Endodermal cell (in vitro differentiated cells): ENCODE measurements around the gene PDGFRB. TPM values are rescaled to one million over a fixed set of nuclear protein-coding genes. Genes with fewer than 3 reads are reported as not detected.
A peak's percentile ranks its signal among the peaks of the same experiment; 100 is the strongest.

ENCODE experiments used
- DNase-seq: peaks from one replicate; pipeline ENCODE4 v3.0.0-alpha.2; 2017
- H3K27ac ChIP-seq: 2 replicates; pipeline ENCODE4 v1.5.1; 2013; ENCODE audit warnings: mild to moderate bottlenecking, low read depth, low read length, moderate library complexity
- H3K27me3 ChIP-seq: 2 replicates; pipeline ENCODE4 v1.6.1; 2013; ENCODE audit warnings: mild to moderate bottlenecking, low read length, moderate library complexity; ENCODE audit not compliant: insufficient read depth, control insufficient read depth, poor library complexity, severe bottlenecking
- H3K36me3 ChIP-seq: 2 replicates; pipeline ENCODE4 v1.7.0; 2013; ENCODE audit warnings: mild to moderate bottlenecking, low read length, moderate library complexity; ENCODE audit not compliant: control insufficient read depth, insufficient read depth
- H3K4me1 ChIP-seq: one replicate; pipeline ENCODE4 v1.7.0; 2013; ENCODE audit warnings: low read length; ENCODE audit not compliant: control insufficient read depth, insufficient read depth
- H3K4me3 ChIP-seq: 2 replicates; pipeline ENCODE4 v1.5.1; 2013; ENCODE audit warnings: mild to moderate bottlenecking, low read length, moderate library complexity
- H3K9ac ChIP-seq: 2 replicates; pipeline ENCODE4 v1.6.1; 2013; ENCODE audit warnings: mild to moderate bottlenecking, low read length, moderate library complexity; ENCODE audit not compliant: poor library complexity, severe bottlenecking; ENCODE audit errors: extremely low read depth
- H3K9me3 ChIP-seq: 2 replicates; pipeline ENCODE4 v1.6.1; 2013; ENCODE audit warnings: mild to moderate bottlenecking, low read length, moderate library complexity; ENCODE audit not compliant: control insufficient read depth
- H3K27ac Mint-ChIP-seq: 2 replicates; pipeline ENCODE4 v1.8.0; 2020; ENCODE audit warnings: mixed read lengths
- H3K27me3 Mint-ChIP-seq: 2 replicates; pipeline ENCODE4 v1.8.0; 2021; ENCODE audit warnings: mild to moderate bottlenecking, mixed read lengths; ENCODE audit not compliant: insufficient read depth
- H3K36me3 Mint-ChIP-seq: 2 replicates; pipeline ENCODE4 v1.8.0; 2020; ENCODE audit warnings: low read depth, mixed read lengths
- H3K4me1 Mint-ChIP-seq: 2 replicates; pipeline ENCODE4 v1.8.0; 2020; ENCODE audit warnings: mixed read lengths
- H3K4me3 Mint-ChIP-seq: 2 replicates; pipeline ENCODE4 v1.8.0; 2020; ENCODE audit warnings: mild to moderate bottlenecking, moderate library complexity, mixed read lengths
- H3K9me3 Mint-ChIP-seq: 2 replicates; pipeline ENCODE4 v1.8.0; 2020; ENCODE audit warnings: mild to moderate bottlenecking, mixed read lengths
- WGBS, 2 experiments: methylation state at CpG; one replicate each; pipeline versions ENCODE4 v1.1.5 to v1.1.7; 2013; ENCODE audit warnings: missing lambda C conversion rate in 2 of 2, mixed read lengths in 1 of 2; ENCODE audit not compliant: insufficient coverage in 1 of 2, insufficient read length in 1 of 2; 5-methylcytosine and 5-hydroxymethylcytosine counted together
- total RNA-seq, 2 donors: library from RNA; stranded (reverse); fragmentation: NEBNext Ultra II Directional in 1 of 2; extraction: Animal tissue kit (Norgen Biotek cat#: 25700) in 1 of 2; gene quantifications; 2 replicates in 1 of 2; 3 replicates in 1 of 2; pipeline ENCODE4 v1.2.1, GENCODE V29; 2021
- TF ChIP-seq, protein P1 (sequence below): fragments of 200-600 bp; sonication (generic); conservative IDR thresholded peaks from 2 replicates; pipeline ENCODE4 v1.5.0; 2021; ENCODE audit warnings: antibody characterized with exemption, mild to moderate bottlenecking

The PDGFRB gene
- total RNA-seq, 2 donors from 2014 or later: 4.1 to 6.5 TPM

DNA sequence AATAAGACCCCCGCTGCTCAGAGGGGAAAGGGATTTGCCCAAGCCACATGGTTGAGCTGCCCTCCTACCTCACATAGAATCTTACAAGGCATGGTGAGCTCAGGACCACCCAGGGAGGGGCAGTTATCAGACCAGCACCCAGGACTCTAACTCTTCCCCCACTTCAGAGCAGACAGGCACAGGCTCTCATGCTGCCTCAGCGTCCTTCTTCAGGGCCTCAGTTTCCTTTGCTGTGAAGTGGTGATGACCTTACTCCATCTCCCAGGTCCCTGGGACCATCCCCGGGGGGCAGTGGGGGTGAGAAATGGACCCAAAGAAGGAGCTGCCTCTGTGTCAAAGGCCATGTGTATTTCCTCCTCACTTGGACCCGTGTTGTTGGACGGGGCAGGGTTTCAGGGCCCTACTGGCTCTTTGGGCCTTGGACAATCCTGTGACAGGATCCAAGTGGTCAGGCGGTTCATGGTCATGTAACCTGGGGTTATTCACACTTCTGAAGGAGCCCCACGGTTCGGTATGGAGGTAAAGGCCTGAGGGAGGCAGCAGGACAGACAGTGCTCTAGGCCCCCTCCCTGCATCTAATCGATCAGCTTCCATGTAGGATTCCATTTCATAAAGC, 37.6 kb downstream of the PDGFRB start:
- Mint-ChIP-seq H3K27me3 (peaks cover 1% of the 10 kb centered on the region), H3K4me1 (peaks cover 14% of the 10 kb centered on the region), H3K4me3 (no peak overlapping the region), H3K9me3 (no peaks in the 10 kb centered on the region), H3K36me3 (no peaks in the 10 kb centered on the region), H3K27ac (no peak overlapping the region)
- Histone ChIP-seq H3K27ac (no peak overlapping the region), H3K4me1 (peaks cover 3% of the 10 kb centered on the region), H3K27me3 (no peaks in the 10 kb centered on the region), H3K9me3 (no peaks in the 10 kb centered on the region), H3K36me3 (no peaks in the 10 kb centered on the region), H3K9ac (no peak overlapping the region), H3K4me3 (no peak overlapping the region)
- TF ChIP-seq, protein P1, sequence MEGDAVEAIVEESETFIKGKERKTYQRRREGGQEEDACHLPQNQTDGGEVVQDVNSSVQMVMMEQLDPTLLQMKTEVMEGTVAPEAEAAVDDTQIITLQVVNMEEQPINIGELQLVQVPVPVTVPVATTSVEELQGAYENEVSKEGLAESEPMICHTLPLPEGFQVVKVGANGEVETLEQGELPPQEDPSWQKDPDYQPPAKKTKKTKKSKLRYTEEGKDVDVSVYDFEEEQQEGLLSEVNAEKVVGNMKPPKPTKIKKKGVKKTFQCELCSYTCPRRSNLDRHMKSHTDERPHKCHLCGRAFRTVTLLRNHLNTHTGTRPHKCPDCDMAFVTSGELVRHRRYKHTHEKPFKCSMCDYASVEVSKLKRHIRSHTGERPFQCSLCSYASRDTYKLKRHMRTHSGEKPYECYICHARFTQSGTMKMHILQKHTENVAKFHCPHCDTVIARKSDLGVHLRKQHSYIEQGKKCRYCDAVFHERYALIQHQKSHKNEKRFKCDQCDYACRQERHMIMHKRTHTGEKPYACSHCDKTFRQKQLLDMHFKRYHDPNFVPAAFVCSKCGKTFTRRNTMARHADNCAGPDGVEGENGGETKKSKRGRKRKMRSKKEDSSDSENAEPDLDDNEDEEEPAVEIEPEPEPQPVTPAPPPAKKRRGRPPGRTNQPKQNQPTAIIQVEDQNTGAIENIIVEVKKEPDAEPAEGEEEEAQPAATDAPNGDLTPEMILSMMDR: no peak
- 83 to 100% methylated on average over 3 to 9 of the region's 9 CpGs for WGBS, 2 experiments
- peak; percentile 42 for DNase-seq

DNA sequence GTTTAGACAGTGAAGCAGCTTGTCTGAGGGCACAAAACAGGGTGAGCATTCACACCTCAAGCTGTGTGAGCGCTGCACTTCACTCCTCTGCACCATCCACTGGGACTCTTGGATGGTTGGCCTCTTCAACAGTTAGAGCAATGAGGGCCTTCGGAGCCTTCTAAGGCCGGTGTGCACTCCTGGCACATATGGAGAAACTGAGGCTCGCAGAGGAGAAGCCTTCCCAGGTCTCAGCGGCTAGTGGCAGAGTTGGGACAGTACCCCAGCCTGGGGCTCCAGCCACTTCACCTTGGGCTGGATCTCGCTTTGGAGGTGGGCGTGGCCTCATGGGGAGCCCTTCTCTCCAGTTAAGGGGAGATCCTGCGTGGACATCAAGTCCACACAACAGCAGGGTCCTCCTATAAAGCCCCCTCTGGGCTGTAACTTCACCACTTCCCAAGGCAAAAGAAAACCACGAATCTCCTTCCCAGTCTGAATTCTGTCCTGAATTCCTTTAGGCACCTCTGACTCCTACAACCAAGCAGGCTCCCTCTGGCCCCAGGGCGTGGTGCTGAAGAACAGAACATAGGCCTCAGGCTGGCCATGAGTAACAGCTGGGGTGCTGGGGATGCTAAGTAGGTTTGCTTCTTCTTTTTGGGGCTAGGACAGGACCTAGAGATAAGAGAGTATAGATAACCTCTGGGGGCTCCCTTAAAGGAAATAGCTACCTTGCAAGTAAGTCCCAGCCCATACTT, 38.8 kb downstream of the PDGFRB start:
- Histone ChIP-seq H3K27ac (no peak overlapping the region), H3K9me3 (no peaks in the 10 kb centered on the region), H3K9ac (no peak overlapping the region), H3K36me3 (no peaks in the 10 kb centered on the region), H3K4me1 (peaks cover 9% of the 10 kb centered on the region), H3K4me3 (no peak overlapping the region), H3K27me3 (no peaks in the 10 kb centered on the region)
- DNase-seq: peak; percentile 46
- TF ChIP-seq, protein P1: no peak
- no peak overlapping the region for H3K27ac Mint-ChIP-seq
- peaks cover 1% of the 10 kb centered on the region for H3K27me3 Mint-ChIP-seq
- H3K4me1 Mint-ChIP-seq: peaks cover 24% of the 10 kb centered on the region
- WGBS, 2 experiments: 90 to 92% methylated on average over 7 to 10 of the region's 10 CpGs
- H3K9me3 Mint-ChIP-seq: no peaks in the 10 kb centered on the region
- no peak overlapping the region for H3K4me3 Mint-ChIP-seq
- no peaks in the 10 kb centered on the region for H3K36me3 Mint-ChIP-seq

DNA sequence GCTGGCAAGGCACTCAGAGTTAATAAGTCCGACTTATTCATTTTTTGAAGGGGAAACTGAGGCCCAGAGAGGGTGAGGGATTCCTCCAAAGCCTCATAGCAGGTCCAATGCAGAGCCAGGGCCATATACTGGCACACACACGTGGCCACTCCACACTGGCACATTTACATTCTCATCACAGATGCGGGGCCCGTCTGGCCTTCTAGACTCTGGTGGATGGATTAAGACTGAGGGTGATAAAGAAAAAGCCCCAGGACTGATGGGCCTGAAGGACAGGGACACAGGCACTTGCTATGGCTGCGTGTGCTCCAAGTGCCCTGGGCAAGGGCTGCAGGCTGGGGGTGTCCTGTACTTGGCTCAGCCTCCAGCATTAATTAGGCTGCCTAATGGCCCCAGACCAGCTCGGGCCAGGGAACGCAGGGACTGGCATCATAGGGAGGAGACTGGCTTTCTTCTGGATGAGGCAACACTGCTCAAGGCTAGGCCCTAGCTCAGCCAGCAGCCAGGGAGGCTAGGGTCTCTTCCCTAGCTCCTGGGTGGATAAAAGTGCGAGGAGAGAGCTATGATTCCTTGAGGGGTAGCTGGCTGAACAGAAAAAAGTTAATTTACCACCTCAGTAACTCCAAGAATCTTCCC, 40.8 kb downstream of the PDGFRB start:
- WGBS, 2 experiments: 84 to 92% methylated on average over 4 to 8 of the region's 8 CpGs
- Mint-ChIP-seq H3K4me3 (no peak overlapping the region), H3K4me1 (peaks cover 25% of the 10 kb centered on the region), H3K9me3 (no peaks in the 10 kb centered on the region), H3K27ac (no peak overlapping the region), H3K36me3 (no peaks in the 10 kb centered on the region), H3K27me3 (no peaks in the 10 kb centered on the region)
- TF ChIP-seq, protein P1: no peak
- H3K4me1 ChIP-seq: peaks cover 9% of the 10 kb centered on the region
- H3K4me3 ChIP-seq: no peak overlapping the region
- H3K9ac ChIP-seq: no peak overlapping the region
- H3K36me3 ChIP-seq: no peaks in the 10 kb centered on the region
- no peak overlapping the region for H3K27ac ChIP-seq
- no peaks in the 10 kb centered on the region for H3K9me3 ChIP-seq
- no peaks in the 10 kb centered on the region for H3K27me3 ChIP-seq
- DNase-seq: no peak
